Naive thymus-derived CD4-positive, alpha-beta T cell (primary cell): ENCODE measurements around the gene PXYLP1. TPM values are rescaled to one million over a fixed set of nuclear protein-coding genes. Genes with fewer than 3 reads are reported as not detected.

Experiments used
- ATAC-seq: fragments of 150-1000 bp; cut with Tn5 transposase; 2 replicates; pipeline ENCODE4 v1.10.0; 2021; ENCODE audit warnings: mild to moderate bottlenecking, moderate library complexity
- CTCF ChIA-PET: fragments of 350-600 bp; sonication (Branson Sonifier 250); formaldehyde crosslinking; loops from one replicate; lab custom pipeline; 2021; ENCODE audit warnings: antibody characterized with exemption; lab: Charles Lee
- POLR2A ChIA-PET: fragments of 350-600 bp; sonication (Branson Sonifier 250); formaldehyde crosslinking; loops from one replicate; lab custom pipeline; 2021; ENCODE audit warnings: antibody characterized with exemption, inconsistent platforms; lab: Charles Lee
- DNase-seq, 9 donors: peaks; one replicate each; pipeline versions ENCODE4 v3.0.0 to v3.0.0-alpha.2; 2020 to 2022; ENCODE audit warnings: mixed read lengths in 1 of 9
- H3K27ac ChIP-seq: one replicate; pipeline ENCODE4 v1.7.0; 2013; ENCODE audit warnings: mild to moderate bottlenecking, low read depth, low read length, moderate library complexity
- H3K27me3 ChIP-seq, 2 donors: one replicate each; pipeline ENCODE4 v1.7.0; 2013; ENCODE audit warnings: low read length in 2 of 2, mild to moderate bottlenecking in 2 of 2, moderate library complexity in 2 of 2; ENCODE audit not compliant: control insufficient read depth in 2 of 2, insufficient read depth in 2 of 2
- H3K36me3 ChIP-seq, 3 experiments: 1 replicate in 2 of 3; 2 replicates in 1 of 3; pipeline ENCODE4 v1.7.0; 2013; ENCODE audit warnings: low read length in 3 of 3, mild to moderate bottlenecking in 3 of 3, moderate library complexity in 1 of 3; ENCODE audit not compliant: insufficient read depth in 3 of 3, control insufficient read depth in 2 of 3
- H3K4me1 ChIP-seq, 2 donors: one replicate each; pipeline ENCODE4 v1.7.0; 2013; ENCODE audit warnings: low read length in 2 of 2, mild to moderate bottlenecking in 2 of 2, moderate library complexity in 1 of 2; ENCODE audit not compliant: control insufficient read depth in 2 of 2, insufficient read depth in 2 of 2
- H3K4me3 ChIP-seq: 2 replicates; pipeline ENCODE4 v1.7.0; 2013; ENCODE audit warnings: mild to moderate bottlenecking, low read length
- H3K9me3 ChIP-seq, 3 experiments: 1 replicate in 2 of 3; 2 replicates in 1 of 3; pipeline ENCODE4 v1.7.0; 2013; ENCODE audit warnings: low read length in 3 of 3; ENCODE audit not compliant: control insufficient read depth in 2 of 3
- H3K27ac Mint-ChIP-seq, 9 donors: one replicate each; pipeline ENCODE4 v1.8.0; 2020 to 2022; ENCODE audit warnings: mixed read lengths in 9 of 9, mild to moderate bottlenecking in 8 of 9, moderate library complexity in 5 of 9, inconsistent platforms in 2 of 9
- H3K27me3 Mint-ChIP-seq, 5 donors: one replicate each; pipeline ENCODE4 v1.8.0; 2021 to 2022; ENCODE audit warnings: mixed read lengths in 5 of 5, mild to moderate bottlenecking in 1 of 5
- H3K36me3 Mint-ChIP-seq, 5 donors: one replicate each; pipeline ENCODE4 v1.8.0; 2020 to 2022; ENCODE audit warnings: mixed read lengths in 5 of 5, mild to moderate bottlenecking in 3 of 5, inconsistent platforms in 1 of 5
- H3K4me1 Mint-ChIP-seq, 7 donors: one replicate each; pipeline ENCODE4 v1.8.0; 2020 to 2022; ENCODE audit warnings: mixed read lengths in 7 of 7, mild to moderate bottlenecking in 3 of 7, inconsistent platforms in 1 of 7
- H3K4me3 Mint-ChIP-seq, 10 donors: one replicate each; pipeline ENCODE4 v1.8.0; 2020 to 2022; ENCODE audit warnings: mild to moderate bottlenecking in 10 of 10, mixed read lengths in 10 of 10, moderate library complexity in 6 of 10, inconsistent platforms in 2 of 10
- H3K9me3 Mint-ChIP-seq, 11 donors: one replicate each; pipeline ENCODE4 v1.8.0; 2020 to 2022; ENCODE audit warnings: mixed read lengths in 11 of 11, mild to moderate bottlenecking in 4 of 11, inconsistent platforms in 1 of 11, moderate library complexity in 1 of 11
- intact Hi-C, 2 donors: fragments of 100-400 bp; cut with micrococcal nuclease; formaldehyde crosslinking; loops; one replicate each; pipeline ENCODE4 v1.15.1; 2023
- polyA plus RNA-seq, 2 donors: library from polyadenylated mRNA; unstranded; fragments of 300-500 nt; fragmentation: Illumina TruSeq; gene quantifications; one replicate each; pipeline ENCODE4 v1.2.3, GENCODE V29; 2021
- total RNA-seq, 6 experiments: library from RNA in 5 of 6; stranded (reverse) in 5 of 6; gene quantifications; 1 replicate in 5 of 6; 2 replicates in 1 of 6; pipeline ENCODE4 v1.2.3 and lab custom pipeline; 2021 to 2026

PXYLP1 gene
- total RNA-seq, result 10 to 100 TPM; 18.6 to 40.9 (median 23.2) TPM
- polyA plus RNA-seq, result 10 to 100 TPM; 15.8 to 32.0 TPM
- total RNA-seq (lab: John Stamatoyannopoulos, UW), result 36.2 reads per million, percentile 64 among the genes with 10 or more reads in this experiment

GRCh38 chr3:141231101-141231951 lies at the start of gene PXYLP1:
Gene PXYLP1, plus strand, starts transcription at chr3:141231825. Its CDS starts 28,351 bp downstream, at chr3:141260176.
- Mint-ChIP-seq H3K9me3 (peaks cover 0 to 1% (median 0%) of the 10 kb centered on the region in 11 donors), H3K27ac (peak within 1 kb of the TSS; percentile 91 to 98 (median 98)), H3K4me3 (peak within 1 kb of the TSS; percentile 85 to 94 (median 92)), H3K4me1 (peaks cover 50 to 66% (median 54%) of the 10 kb centered on the region in 7 donors), H3K36me3 (peaks cover 0 to 15% (median 9%) of the 10 kb centered on the region in 5 donors), H3K27me3 (peaks cover 0 to 6% (median 0%) of the 10 kb centered on the region in 5 donors)
- H3K4me3 ChIP-seq, result peak within 1 kb of the TSS; percentile 72
- H3K36me3 ChIP-seq, result peaks cover 0 to 9% (median 0%) of the 10 kb centered on the region in 3 experiments
- H3K9me3 ChIP-seq, result no peaks in the 10 kb centered on the region
- ChIA-PET CTCF (interaction anchor here (0.5 to 7.5 kb wide), 27 partner anchors 8 to 287 kb away, joined by 3 to 82 read pairs (median 5); no protein-coding TSS in a partner anchor), POLR2A (interaction anchor here (0.5 to 31.2 kb wide), 31 partner anchors 9 to 256 kb away, joined by 3 to 516 read pairs (median 6); partner anchors contain the start of gene RASA2)
- H3K27ac ChIP-seq, result peak within 1 kb of the TSS; percentile 85
- intact Hi-C loops, result loop anchor here (1.0 to 10.0 kb wide), 16 partner anchors 12 to 1770 kb away; partner anchors contain the start of genes RNF7 (in 2 of the 2), SLC25A36 (in 2 of the 2), ATP1B3 (in 1 of the 2) and U2SURP (in 1 of the 2)
- peaks cover 6 to 33% of the 10 kb centered on the region in 2 donors for H3K4me1 ChIP-seq
- ATAC-seq, result peak; percentile 98
- no peaks in the 10 kb centered on the region for H3K27me3 ChIP-seq
- peak; percentile 83 to 97 (median 91) for DNase-seq

GRCh38 chr3:141183606-141184005 lies 48.0 kb upstream of the PXYLP1 start:
- POLR2A ChIA-PET, result interaction anchor here (0.6 kb wide), 1 partner anchor 18 kb away, joined by 3 read pairs; no protein-coding TSS in a partner anchor
- intact Hi-C loops, result no loop called here
- Histone ChIP-seq H3K36me3 (no peaks in the 10 kb centered on the region), H3K27ac (no peak overlapping the region), H3K4me1 (no peaks in the 10 kb centered on the region), H3K4me3 (no peak overlapping the region), H3K27me3 (no peaks in the 10 kb centered on the region), H3K9me3 (peaks cover 0 to 7% (median 0%) of the 10 kb centered on the region in 3 experiments)
- H3K4me3 Mint-ChIP-seq, result no peak overlapping the region
- CTCF ChIA-PET, result interaction anchor here (1.0 to 2.0 kb wide), 2 partner anchors 9 kb away, joined by 3 to 9 read pairs; no protein-coding TSS in a partner anchor
- peaks cover 0 to 24% (median 11%) of the 10 kb centered on the region in 11 donors for H3K9me3 Mint-ChIP-seq
- H3K27ac Mint-ChIP-seq, result peak overlapping the region in 1 of 9 donors; percentile 2
- H3K4me1 Mint-ChIP-seq, result no peaks in the 10 kb centered on the region
- ATAC-seq, result no peak
- peaks cover 0 to 13% (median 1%) of the 10 kb centered on the region in 5 donors for H3K27me3 Mint-ChIP-seq
- H3K36me3 Mint-ChIP-seq, result peaks cover 0 to 11% (median 0%) of the 10 kb centered on the region in 5 donors
- DNase-seq, result no peak

GRCh38 chr3:141184430-141184829 lies 47.2 kb upstream of the PXYLP1 start:
- Mint-ChIP-seq H3K4me3 (no peak overlapping the region), H3K27ac (no peak overlapping the region)

GRCh38 chr3:141191097-141191749 lies 40.4 kb upstream of the PXYLP1 start:
- no peaks in the 10 kb centered on the region for H3K4me1 ChIP-seq
- ATAC-seq (no peak), DNase-seq (no peak)
- H3K27me3 ChIP-seq, result peaks cover 0 to 5% of the 10 kb centered on the region in 2 donors
- intact Hi-C loops, result loop anchor here (5.0 kb wide), 2 partner anchors 1254 to 1764 kb away; partner anchors contain the start of gene CLSTN2 (in 1 of the 2)
- H3K4me3 ChIP-seq, result no peak overlapping the region
- ChIA-PET POLR2A (interaction anchor here (0.5 kb wide), 2 partner anchors 250 to 1110 kb away, joined by 3 read pairs; no protein-coding TSS in a partner anchor), CTCF (interaction anchor here (0.5 to 5.2 kb wide), 10 partner anchors 8 to 222 kb away, joined by 3 to 24 read pairs (median 4); no protein-coding TSS in a partner anchor)
- H3K27ac ChIP-seq, result no peak overlapping the region
- Mint-ChIP-seq H3K4me1 (peaks cover 0 to 15% (median 13%) of the 10 kb centered on the region in 7 donors), H3K4me3 (no peak overlapping the region), H3K27ac (peak overlapping the region in 2 of 9 donors; percentile 4), H3K27me3 (peaks cover 0 to 12% (median 6%) of the 10 kb centered on the region in 5 donors), H3K9me3 (peaks cover 0 to 11% (median 4%) of the 10 kb centered on the region in 11 donors), H3K36me3 (peaks cover 0 to 5% (median 0%) of the 10 kb centered on the region in 5 donors)
- H3K9me3 ChIP-seq, result no peaks in the 10 kb centered on the region
- H3K36me3 ChIP-seq, result no peaks in the 10 kb centered on the region

More at GRCh38 chr3:141184430-141184829, 47.2 kb upstream of the PXYLP1 start:
- H3K9me3 ChIP-seq, result peaks cover 0 to 7% (median 0%) of the 10 kb centered on the region in 3 experiments
- no peak overlapping the region for H3K4me3 ChIP-seq
- CTCF ChIA-PET, result interaction anchor here (0.7 to 2.0 kb wide), 2 partner anchors 8 to 132 kb away, joined by 5 to 9 read pairs; no protein-coding TSS in a partner anchor
- H3K36me3 ChIP-seq, result no peaks in the 10 kb centered on the region
- no peak overlapping the region for H3K27ac ChIP-seq
- intact Hi-C loops, result no loop called here
- Mint-ChIP-seq H3K9me3 (peaks cover 0 to 21% (median 11%) of the 10 kb centered on the region in 11 donors), H3K36me3 (peaks cover 0 to 8% (median 0%) of the 10 kb centered on the region in 5 donors), H3K27me3 (peaks cover 0 to 13% (median 1%) of the 10 kb centered on the region in 5 donors), H3K4me1 (no peaks in the 10 kb centered on the region)
- DNase-seq, result no peak
- ATAC-seq, result no peak
- POLR2A ChIA-PET, result no interaction called here
- H3K4me1 ChIP-seq, result no peaks in the 10 kb centered on the region
- no peaks in the 10 kb centered on the region for H3K27me3 ChIP-seq

- Mint-ChIP-seq H3K9me3 (peaks cover 0 to 20% (median 5%) of the 10 kb centered on the region in 11 donors), H3K36me3 (peaks cover 0 to 9% (median 0%) of the 10 kb centered on the region in 5 donors), H3K27ac (peak overlapping the region in 6 of 9 donors; percentile 4 to 75 (median 16)), H3K4me3 (peak overlapping the region in 3 of 10 donors; percentile 5 to 14 (median 5)), H3K4me1 (peaks cover 0 to 15% (median 13%) of the 10 kb centered on the region in 7 donors), H3K27me3 (peaks cover 0 to 23% (median 6%) of the 10 kb centered on the region in 5 donors)
- POLR2A ChIA-PET, result interaction anchor here (1.0 kb wide), 1 partner anchor 193 kb away, joined by 4 read pairs; no protein-coding TSS in a partner anchor
- Histone ChIP-seq H3K9me3 (no peaks in the 10 kb centered on the region), H3K4me3 (no peak overlapping the region), H3K4me1 (no peaks in the 10 kb centered on the region), H3K27ac (no peak overlapping the region), H3K36me3 (no peaks in the 10 kb centered on the region), H3K27me3 (peaks cover 0 to 5% of the 10 kb centered on the region in 2 donors)
- DNase-seq, result peak; percentile 88 to 99 (median 95)
- ATAC-seq, result peak; percentile 100
- intact Hi-C loops, result loop anchor here (1.0 to 5.0 kb wide), 13 partner anchors 39 to 1765 kb away; partner anchors contain the start of genes CLSTN2 (in 1 of the 2), PXYLP1 (in 1 of the 2) and SLC25A36 (in 1 of the 2)
- CTCF ChIA-PET, result interaction anchor here (0.7 to 5.2 kb wide), 9 partner anchors 9 to 194 kb away, joined by 3 to 24 read pairs (median 4); no protein-coding TSS in a partner anchor
These were observed 39.3 kb upstream of the PXYLP1 start for GRCh38 chr3:141192345-141192744.
